Endothelial cell of umbilical vein (primary cell): ENCODE results near the gene ADAMTS14. TPM values are rescaled to one million over a fixed set of nuclear protein-coding genes. Genes with fewer than 3 reads are reported as not detected.

Experiments used
- BruUV-seq: library from RNA; stranded (reverse); fragments of 400-500 nt; replicated peaks from 2 replicates; lab custom pipeline; 2021; lab: Mats Ljungman, UMichigan
- CTCF ChIA-PET: fragments of 300-600, 350-600 bp; sonication (Branson Sonifier 250); formaldehyde crosslinking; loops from one replicate; lab custom pipeline; 2021; ENCODE audit warnings: antibody characterized with exemption, inconsistent platforms; lab: Charles Lee
- POLR2A ChIA-PET: fragments of 300-600, 350-600 bp; sonication (Branson Sonifier 250); formaldehyde crosslinking; loops from one replicate; lab custom pipeline; 2021; ENCODE audit warnings: antibody characterized with exemption, inconsistent platforms; lab: Charles Lee
- DNase-seq: peaks from one replicate; pipeline ENCODE4 v3.0.0-alpha.2; 2011; ENCODE audit warnings: low read depth, low spot score
- FAIRE-seq: peaks from 2 replicates; lab custom pipeline; 2011; peaks lifted over from hg19 to GRCh38; lab: Jason Lieb, UNC
- H2AFZ ChIP-seq: 2 replicates; pipeline ENCODE4 v1.6.0; 2012; ENCODE audit warnings: low read depth, low read length, control low read depth, inconsistent platforms
- H3K27ac ChIP-seq: 2 replicates; pipeline ENCODE4 v1.5.1; 2011; ENCODE audit warnings: low read depth, mild to moderate bottlenecking, control low read depth, low read length, moderate library complexity; ENCODE audit not compliant: insufficient read depth
- H3K27me3 ChIP-seq, 2 experiments: 2 replicates each; pipeline versions ENCODE4 v1.6.0 to v1.6.1; 2011; ENCODE audit warnings: low read length in 2 of 2, mixed read lengths in 1 of 2; ENCODE audit not compliant: control insufficient read depth in 2 of 2, insufficient read depth in 2 of 2
- H3K36me3 ChIP-seq, 2 experiments: 2 replicates in 1 of 2; 3 replicates in 1 of 2; pipeline ENCODE4 v1.5.1; 2011; ENCODE audit warnings: low read length in 2 of 2, mild to moderate bottlenecking in 1 of 2, moderate library complexity in 1 of 2; ENCODE audit not compliant: control insufficient read depth in 2 of 2, insufficient read depth in 2 of 2; ENCODE audit errors: extremely low read depth in 1 of 2
- H3K4me1 ChIP-seq: 3 replicates; pipeline ENCODE4 v1.5.1; 2011; ENCODE audit warnings: mild to moderate bottlenecking, low read length; ENCODE audit not compliant: control insufficient read depth, insufficient read depth; ENCODE audit errors: extremely low read depth
- H3K4me2 ChIP-seq: 2 replicates; pipeline ENCODE4 v1.6.1; 2011; ENCODE audit warnings: low read length, control low read depth, mixed read lengths; ENCODE audit not compliant: insufficient read depth
- H3K4me3 ChIP-seq, 3 experiments: fragments of 200-600 bp in 1 of 3; sonication (generic), shearing (Covaris generic) in 1 of 3; replicated peaks in 1 of 3; 2 replicates each; pipeline ENCODE4 v1.5.1; 2011 to 2016; ENCODE audit warnings: control low read depth in 3 of 3, low read length in 3 of 3, mild to moderate bottlenecking in 2 of 3, inconsistent platforms in 1 of 3, low read depth in 1 of 3, moderate library complexity in 1 of 3; ENCODE audit not compliant: insufficient read depth in 1 of 3
- H3K79me2 ChIP-seq: 2 replicates; pipeline ENCODE4 v1.6.0; 2012; ENCODE audit warnings: low read length, inconsistent platforms; ENCODE audit not compliant: control insufficient read depth, insufficient read depth
- H3K9ac ChIP-seq: replicated peaks from 2 replicates; pipeline ENCODE3; 2011; ENCODE audit warnings: low read length, control low read depth; ENCODE audit not compliant: insufficient read depth; ENCODE audit errors: extremely low read depth
- H3K9me1 ChIP-seq: replicated peaks from 3 replicates; pipeline ENCODE4 v1.6.0; 2011; ENCODE audit warnings: mild to moderate bottlenecking, low read length; ENCODE audit not compliant: control insufficient read depth, insufficient read depth; ENCODE audit errors: extremely low read depth
- H3K9me3 ChIP-seq: replicated peaks from 2 replicates; pipeline ENCODE4 v1.5.1; 2012; ENCODE audit warnings: low read length, inconsistent platforms; ENCODE audit not compliant: control insufficient read depth, insufficient read depth
- H4K20me1 ChIP-seq: replicated peaks from 2 replicates; pipeline ENCODE3; 2011; ENCODE audit warnings: mild to moderate bottlenecking, low read length; ENCODE audit not compliant: control insufficient read depth, insufficient read depth; ENCODE audit errors: extremely low read depth
- EZH2 ChIP-seq: IDR thresholded peaks from 2 replicates; pipeline ENCODE4 v1.6.1; 2012; ENCODE audit warnings: borderline replicate concordance, low read depth, mild to moderate bottlenecking, moderate library complexity, low read length, inconsistent platforms; ENCODE audit not compliant: severe bottlenecking
- FOS ChIP-seq: IDR thresholded peaks from 2 replicates; pipeline ENCODE4 v1.6.1; 2011; ENCODE audit warnings: mild to moderate bottlenecking, low read length, moderate library complexity, borderline replicate concordance; ENCODE audit not compliant: insufficient read depth
- GATA2 ChIP-seq: IDR thresholded peaks from 2 replicates; pipeline ENCODE4 v1.7.0; 2011; ENCODE audit warnings: low read depth, mild to moderate bottlenecking, moderate library complexity, mixed read lengths, low read length; ENCODE audit not compliant: insufficient read length, insufficient read depth
- JUN ChIP-seq: IDR thresholded peaks from 2 replicates; pipeline ENCODE4 v1.6.1; 2011; ENCODE audit warnings: borderline replicate concordance, low read depth; ENCODE audit not compliant: insufficient read length, insufficient read depth
- MYC ChIP-seq: IDR thresholded peaks from one replicate; pipeline ENCODE4 v1.6.1; 2011; ENCODE audit warnings: mild to moderate bottlenecking, low read depth, low read length
- POLR2A ChIP-seq: IDR thresholded peaks from 2 replicates; pipeline ENCODE4 v1.6.1; 2012; ENCODE audit warnings: low read depth, mild to moderate bottlenecking, control low read depth, low read length
- POLR2AphosphoS5 ChIP-seq: IDR thresholded peaks from 2 replicates; pipeline ENCODE4 v1.6.1; 2012; ENCODE audit warnings: low read depth, mild to moderate bottlenecking, control low read depth, low read length, moderate library complexity; ENCODE audit not compliant: insufficient read depth
- dilution Hi-C: fragments of 300-500 bp; cut with MboI; formaldehyde crosslinking; loops from one replicate; pipeline ENCODE4 v1.15.0; 2019; ENCODE audit warnings: low sequenced_read_pairs; ENCODE audit not compliant: extremely low pct_ligation_motif_present
- intact Hi-C: fragments of 100-400 bp; cut with micrococcal nuclease; formaldehyde crosslinking; loops from one replicate; pipeline ENCODE4 v1.10.0; 2022
- polyA plus RNA-seq, 4 experiments: library from polyadenylated mRNA; depleted of rRNA in 3 of 4; stranded (reverse) in 3 of 4; unstranded in 1 of 4; fragments of >200 nt; gene quantifications; 2 replicates each; pipeline versions ENCODE4 v1.2.1 to v1.2.3, GENCODE V29; 2011 to 2012; ENCODE audit warnings: missing spikeins in 1 of 4
- total RNA-seq: library from RNA; stranded (reverse); gene quantifications from 2 replicates; pipeline ENCODE4 v1.2.3, GENCODE V29; 2021
- TF ChIP-seq, protein P1 (sequence below), 2 donors: IDR thresholded peaks; 1 replicate in 1 of 2; 2 replicates in 1 of 2; pipeline ENCODE4 v1.5.1; 2011; ENCODE audit warnings: low read length in 2 of 2, mild to moderate bottlenecking in 2 of 2, moderate library complexity in 2 of 2, control low read depth in 1 of 2, inconsistent platforms in 1 of 2, low read depth in 1 of 2; ENCODE audit not compliant: insufficient read depth in 1 of 2; ENCODE audit errors: extremely low read depth in 1 of 2
- TF ChIP-seq, protein P2 (sequence below): IDR thresholded peaks from 2 replicates; pipeline ENCODE4 v1.6.1; 2011; ENCODE audit not compliant: insufficient read depth, insufficient read length

The ADAMTS14 gene
- total and polyA plus RNA-seq, 2 donors (not counting 3 experiments of a cell fraction or from before 2014, with no cell fraction given): not detected

GRCh38 chr10:70748305-70748704 is 76.0 kb downstream of the ADAMTS14 start:
- Histone ChIP-seq H3K9me1 (no peaks in the 10 kb centered on the region), H3K9me3 (no peaks in the 10 kb centered on the region), H4K20me1 (no peaks in the 10 kb centered on the region), H3K4me1 (no peaks in the 10 kb centered on the region), H2AFZ (no peak overlapping the region), H3K9ac (no peak overlapping the region), H3K36me3 (no peaks in the 10 kb centered on the region), H3K4me2 (no peak overlapping the region), H3K4me3 (no peak overlapping the region), H3K27ac (no peak overlapping the region), H3K27me3 (no peaks in the 10 kb centered on the region), H3K79me2 (no peaks in the 10 kb centered on the region)
- ChIA-PET POLR2A (no interaction called here), CTCF (no interaction called here)
- no TSS peak for BruUV-seq
- dilution Hi-C loops (no loop called here), intact Hi-C loops (no loop called here)
- FAIRE-seq (no peak), DNase-seq (no peak)
- TF ChIP-seq POLR2A (no peak), JUN (no peak), EZH2 (no peak), POLR2AphosphoS5 (no peak), GATA2 (no peak), MYC (no peak), FOS (no peak)
- TF ChIP-seq, protein P1, sequence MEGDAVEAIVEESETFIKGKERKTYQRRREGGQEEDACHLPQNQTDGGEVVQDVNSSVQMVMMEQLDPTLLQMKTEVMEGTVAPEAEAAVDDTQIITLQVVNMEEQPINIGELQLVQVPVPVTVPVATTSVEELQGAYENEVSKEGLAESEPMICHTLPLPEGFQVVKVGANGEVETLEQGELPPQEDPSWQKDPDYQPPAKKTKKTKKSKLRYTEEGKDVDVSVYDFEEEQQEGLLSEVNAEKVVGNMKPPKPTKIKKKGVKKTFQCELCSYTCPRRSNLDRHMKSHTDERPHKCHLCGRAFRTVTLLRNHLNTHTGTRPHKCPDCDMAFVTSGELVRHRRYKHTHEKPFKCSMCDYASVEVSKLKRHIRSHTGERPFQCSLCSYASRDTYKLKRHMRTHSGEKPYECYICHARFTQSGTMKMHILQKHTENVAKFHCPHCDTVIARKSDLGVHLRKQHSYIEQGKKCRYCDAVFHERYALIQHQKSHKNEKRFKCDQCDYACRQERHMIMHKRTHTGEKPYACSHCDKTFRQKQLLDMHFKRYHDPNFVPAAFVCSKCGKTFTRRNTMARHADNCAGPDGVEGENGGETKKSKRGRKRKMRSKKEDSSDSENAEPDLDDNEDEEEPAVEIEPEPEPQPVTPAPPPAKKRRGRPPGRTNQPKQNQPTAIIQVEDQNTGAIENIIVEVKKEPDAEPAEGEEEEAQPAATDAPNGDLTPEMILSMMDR (IDR thresholded peaks at IDR 0.05; ENCODE audit: extremely low read depth in 1 of 2, insufficient read depth in 1 of 2, low read depth in 1 of 2, low read length in 2 of 2): no peak
- TF ChIP-seq, protein P2, sequence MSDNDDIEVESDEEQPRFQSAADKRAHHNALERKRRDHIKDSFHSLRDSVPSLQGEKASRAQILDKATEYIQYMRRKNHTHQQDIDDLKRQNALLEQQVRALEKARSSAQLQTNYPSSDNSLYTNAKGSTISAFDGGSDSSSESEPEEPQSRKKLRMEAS: no peak
